HUES6 (cell line): Measurements from ENCODE around the gene EPN2.
"Not testable (repeated sequence)": the region's sequence is repeated elsewhere in the genome, so short reads cannot be mapped to it uniquely, and the experiment has no call there.

ENCODE experiments used
- H3K27ac ChIP-seq: 2 replicates; pipeline ENCODE4 v1.7.0; 2013; ENCODE audit warnings: low read depth, mild to moderate bottlenecking, low read length, inconsistent platforms
- H3K27me3 ChIP-seq: 2 replicates; pipeline ENCODE4 v1.6.1; 2013; ENCODE audit warnings: low read length; ENCODE audit not compliant: control insufficient read depth, insufficient read depth
- H3K36me3 ChIP-seq: 2 replicates; pipeline ENCODE4 v1.6.1; 2013; ENCODE audit warnings: low read length; ENCODE audit not compliant: control insufficient read depth, insufficient read depth
- H3K4me1 ChIP-seq: 2 replicates; pipeline ENCODE4 v1.6.1; 2013; ENCODE audit warnings: low read length; ENCODE audit not compliant: control insufficient read depth, insufficient read depth
- H3K4me3 ChIP-seq: 2 replicates; pipeline ENCODE4 v1.5.1; 2013; ENCODE audit warnings: low read depth, low read length
- H3K9ac ChIP-seq: one replicate; pipeline ENCODE4 v1.6.1; 2013; ENCODE audit warnings: mild to moderate bottlenecking, low read length
- H3K9me3 ChIP-seq: 2 replicates; pipeline ENCODE4 v1.6.1; 2013; ENCODE audit warnings: low read depth, low read length; ENCODE audit not compliant: control insufficient read depth, insufficient read depth

Gene EPN2

DNA sequence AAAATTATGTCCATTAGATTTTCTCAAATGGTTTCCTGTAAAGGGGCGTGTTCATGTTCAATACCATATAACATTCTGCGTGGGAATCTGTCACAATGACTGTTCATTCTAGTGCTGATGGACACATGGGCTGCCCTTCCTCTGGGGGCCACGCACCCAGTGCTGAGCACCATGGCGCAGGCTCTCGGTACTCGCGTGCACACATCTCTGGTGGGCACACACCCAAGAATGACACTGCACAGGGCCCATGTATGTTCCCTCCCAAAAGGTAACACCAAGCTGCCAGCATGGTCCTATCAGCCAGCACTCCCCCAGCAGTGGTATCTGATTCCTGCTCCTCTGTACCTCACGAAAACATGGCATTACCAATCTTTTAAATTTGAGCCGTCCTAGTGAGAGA lies 111.6 kb downstream of the EPN2 start:
- Histone ChIP-seq H3K27me3 (no peaks in the 10 kb centered on the region), H3K4me3 (no peak overlapping the region), H3K27ac (no peak overlapping the region), H3K9ac (no peak overlapping the region), H3K4me1 (no peaks in the 10 kb centered on the region; the same call in 1 of the 2 replicates), H3K36me3 (peaks cover 32% of the 10 kb centered on the region), H3K9me3 (no peaks in the 10 kb centered on the region)

- H3K4me3 ChIP-seq, H3K9ac ChIP-seq: not testable (repeated sequence)
Measured at GRCh38 chr17:19353401-19353800, 116.2 kb downstream of the EPN2 start.

GRCh38 chr17:19354748-19355147 lies 117.6 kb downstream of the EPN2 start:
- no peaks in the 10 kb centered on the region for H3K27me3 ChIP-seq
- H3K36me3 ChIP-seq = peaks cover 32% of the 10 kb centered on the region
- H3K9ac ChIP-seq = no peak overlapping the region
- H3K27ac ChIP-seq = no peak overlapping the region
- no peak overlapping the region for H3K4me3 ChIP-seq
- H3K4me1 ChIP-seq = no peaks in the 10 kb centered on the region
- no peaks in the 10 kb centered on the region for H3K9me3 ChIP-seq

More at GRCh38 chr17:19353401-19353800, 116.2 kb downstream of the EPN2 start:
- peaks cover 25% of the 10 kb centered on the region for H3K36me3 ChIP-seq
- H3K27ac ChIP-seq, H3K9me3 ChIP-seq, H3K4me1 ChIP-seq, H3K27me3 ChIP-seq: not testable (repeated sequence)

DNA sequence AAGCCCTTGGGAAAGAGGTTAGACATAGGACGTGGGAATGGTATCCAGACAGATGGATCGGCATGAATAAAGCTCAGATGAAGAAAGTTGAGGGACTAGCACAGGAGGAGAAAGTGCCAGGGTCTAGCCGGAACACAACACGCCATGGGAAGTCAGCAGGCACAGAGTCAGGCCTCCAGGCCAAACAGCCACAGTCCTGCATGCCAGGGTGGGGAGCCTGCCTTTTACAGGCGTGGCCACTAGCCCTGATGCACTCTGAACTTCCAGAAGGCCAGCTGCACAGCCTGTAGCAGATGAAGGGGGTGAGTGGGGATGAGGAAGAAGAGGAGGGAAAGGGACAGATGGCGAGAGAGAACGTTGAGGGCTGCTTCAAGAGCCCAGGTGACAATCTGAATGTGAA lies 120.2 kb downstream of the EPN2 start:
- Histone ChIP-seq H3K9me3 (no peaks in the 10 kb centered on the region), H3K36me3 (peaks cover 41% of the 10 kb centered on the region), H3K27ac (no peak overlapping the region), H3K27me3 (no peaks in the 10 kb centered on the region), H3K4me3 (no peak overlapping the region), H3K4me1 (peaks cover 8% of the 10 kb centered on the region), H3K9ac (no peak overlapping the region)

GRCh38 chr17:19357761-19358160 lies 120.6 kb downstream of the EPN2 start:
- Histone ChIP-seq H3K9ac (no peak overlapping the region), H3K36me3 (peaks cover 41% of the 10 kb centered on the region), H3K4me3 (no peak overlapping the region), H3K27ac (no peak overlapping the region), H3K9me3 (no peaks in the 10 kb centered on the region), H3K4me1 (peaks cover 8% of the 10 kb centered on the region), H3K27me3 (no peaks in the 10 kb centered on the region)

DNA sequence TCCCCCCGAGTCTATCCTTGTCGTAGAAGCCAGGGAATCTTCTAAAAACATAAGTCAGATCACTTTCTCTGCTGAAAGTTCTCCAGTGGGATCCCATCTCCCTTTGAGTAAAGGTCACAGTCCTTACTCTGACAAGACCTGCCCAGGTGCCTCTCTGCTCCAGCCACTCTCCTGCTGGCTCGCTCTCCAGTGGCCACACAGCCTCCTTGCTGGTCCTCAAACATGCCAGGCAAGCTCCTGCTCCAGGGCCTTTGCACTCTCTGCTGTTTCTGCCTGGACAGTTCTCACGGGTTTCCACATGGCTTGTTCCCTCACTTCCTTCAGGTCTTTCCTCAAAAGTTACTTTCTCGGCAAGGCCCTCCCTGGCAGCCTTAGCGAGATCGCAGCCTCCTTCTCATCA lies 122.0 kb downstream of the EPN2 start:
- Histone ChIP-seq H3K9ac (no peak overlapping the region), H3K27me3 (no peaks in the 10 kb centered on the region), H3K27ac (no peak overlapping the region), H3K4me1 (peaks cover 18% of the 10 kb centered on the region), H3K36me3 (peaks cover 41% of the 10 kb centered on the region), H3K9me3 (no peaks in the 10 kb centered on the region), H3K4me3 (no peak overlapping the region)

DNA sequence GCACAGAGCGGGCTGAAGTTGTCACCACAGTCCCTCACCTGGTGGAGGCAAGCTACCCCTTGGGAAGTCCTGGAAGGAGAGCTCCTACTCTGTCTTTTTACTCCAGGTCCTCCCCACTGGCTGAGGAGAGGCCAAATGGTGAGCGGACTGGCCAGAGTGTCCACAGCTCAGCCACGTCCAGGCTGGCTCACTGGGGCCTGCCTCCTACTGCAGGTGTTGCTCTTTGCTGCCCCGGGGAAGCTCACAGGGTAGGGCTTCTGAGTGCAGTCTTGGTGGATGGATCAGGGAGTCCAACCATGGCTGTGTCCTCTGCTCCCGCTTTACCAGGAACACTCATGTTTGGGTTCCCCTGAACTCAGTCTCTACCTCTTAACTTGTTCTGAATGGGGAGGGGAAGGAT lies 122.7 kb downstream of the EPN2 start:
- Histone ChIP-seq H3K27ac (no peak overlapping the region), H3K9ac (no peak overlapping the region), H3K27me3 (no peaks in the 10 kb centered on the region), H3K36me3 (peaks cover 41% of the 10 kb centered on the region), H3K9me3 (no peaks in the 10 kb centered on the region), H3K4me3 (no peak overlapping the region), H3K4me1 (peaks cover 25% of the 10 kb centered on the region)

DNA sequence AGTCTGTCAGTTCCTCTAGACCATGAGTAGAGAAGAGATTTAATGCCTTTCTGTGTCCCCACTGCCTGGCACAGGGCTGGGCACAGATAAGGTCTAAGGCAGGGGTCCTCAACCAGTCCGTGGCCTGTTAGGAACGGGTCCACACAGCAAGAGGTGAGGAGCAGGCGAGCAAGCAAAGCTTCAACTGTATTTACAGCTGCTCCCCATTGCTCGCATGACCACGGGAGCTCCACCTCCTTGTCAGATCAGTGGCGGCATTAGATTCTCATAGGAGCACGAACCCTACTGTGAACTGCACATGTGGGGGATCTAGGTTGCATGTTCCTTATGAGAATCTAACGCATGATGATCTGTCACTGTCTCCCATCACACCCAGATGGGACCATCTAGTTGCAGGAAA lies 123.6 kb downstream of the EPN2 start:
- Histone ChIP-seq H3K27me3 (no peaks in the 10 kb centered on the region), H3K27ac (no peak overlapping the region), H3K9me3 (no peaks in the 10 kb centered on the region), H3K36me3 (peaks cover 41% of the 10 kb centered on the region), H3K9ac (no peak overlapping the region), H3K4me1 (peaks cover 25% of the 10 kb centered on the region), H3K4me3 (no peak overlapping the region)

DNA sequence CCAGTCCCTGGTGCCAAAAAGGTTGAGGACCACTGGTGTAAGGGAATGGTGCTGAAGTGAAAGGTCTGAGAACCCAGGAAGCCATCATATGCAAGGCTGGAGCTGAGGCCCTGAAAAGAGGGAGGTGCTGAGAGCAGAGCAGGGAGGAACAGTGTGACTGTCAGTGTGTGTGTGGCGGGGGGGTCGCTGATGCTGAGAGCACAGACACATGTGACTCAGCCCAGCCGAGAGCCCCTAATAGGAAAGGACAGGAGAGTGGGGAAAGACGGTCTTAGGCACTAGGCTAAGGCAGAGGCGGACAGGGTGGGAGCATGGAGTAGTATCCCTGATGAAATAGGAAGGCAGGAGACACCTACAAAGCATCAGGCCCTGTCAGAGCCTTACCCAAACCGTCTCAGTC lies 124.2 kb downstream of the EPN2 start:
- no peaks in the 10 kb centered on the region for H3K9me3 ChIP-seq
- peaks cover 41% of the 10 kb centered on the region for H3K36me3 ChIP-seq
- H3K4me3 ChIP-seq = peak overlapping the region; percentile 74; the same call in 1 of the 2 replicates
- H3K4me1 ChIP-seq = peaks cover 25% of the 10 kb centered on the region
- H3K27ac ChIP-seq = no peak overlapping the region
- H3K9ac ChIP-seq = no peak overlapping the region
- H3K27me3 ChIP-seq = no peaks in the 10 kb centered on the region

- H3K9me3 ChIP-seq = no peaks in the 10 kb centered on the region
- H3K27ac ChIP-seq = no peak overlapping the region
- H3K36me3 ChIP-seq = peaks cover 36% of the 10 kb centered on the region
- H3K4me3 ChIP-seq = peak overlapping the region; percentile 74
- no peaks in the 10 kb centered on the region for H3K27me3 ChIP-seq
- peaks cover 25% of the 10 kb centered on the region for H3K4me1 ChIP-seq
- peak overlapping the region; percentile 70 for H3K9ac ChIP-seq
Measured at GRCh38 chr17:19361944-19362276, 124.7 kb downstream of the EPN2 start.

- Histone ChIP-seq H3K9me3 (no peaks in the 10 kb centered on the region), H3K4me3 (peak within 1 kb of the TSS; percentile 74), H3K27me3 (no peaks in the 10 kb centered on the region), H3K27ac (no peak within 1 kb of the TSS), H3K4me1 (peaks cover 25% of the 10 kb centered on the region), H3K9ac (peak within 1 kb of the TSS; percentile 70), H3K36me3 (peaks cover 30% of the 10 kb centered on the region)
Measured at GRCh38 chr17:19362277-19363113, 125.3 kb downstream of the EPN2 start, which contains the start of gene B9D1. Gene B9D1 (minus strand): TSS chr17:19362723. CDS start chr17:19362569, 154 bp downstream.
